GM12878 (cell line): ENCODE results near the gene ITGB8. TPM values are rescaled to one million over a fixed set of nuclear protein-coding genes. Genes with fewer than 3 reads are reported as not detected.

Experiments
- ATAC-seq: fragments of 200-7000 bp; cut with Tn5 transposase; 3 replicates; pipeline ENCODE4 v1.9.1; 2020; ENCODE audit warnings: mild to moderate bottlenecking, moderate library complexity
- BruUV-seq: library from RNA; stranded (reverse); fragments of 400-500 nt; replicated peaks from 2 replicates; lab custom pipeline; 2021; lab: Mats Ljungman, UMichigan
- CTCF ChIA-PET: fragments of 300-600 bp; sonication (Branson Sonifier 250); formaldehyde crosslinking; extraction: SDS; loops from one replicate; lab custom pipeline; 2021; ENCODE audit warnings: inconsistent platforms; lab: Yijun Ruan, JAX
- POLR2A ChIA-PET: fragments of 350-600 bp; formaldehyde crosslinking; extraction: SDS; loops from one replicate; lab custom pipeline; 2021; ENCODE audit warnings: inconsistent platforms; lab: Charles Lee
- RAD21 ChIA-PET: fragments of 300-600 bp; sonication (Branson Sonifier 250); formaldehyde crosslinking; loops from one replicate; lab custom pipeline; 2023; ENCODE audit warnings: antibody characterized with exemption; ENCODE audit not compliant: unreplicated experiment; lab: Charles Lee
- SMC1A ChIA-PET: fragments of 300-600 bp; sonication (Branson Sonifier 250); formaldehyde crosslinking; loops from one replicate; lab custom pipeline; 2023; ENCODE audit not compliant: unreplicated experiment, uncharacterized antibody; lab: Charles Lee
- DNase-seq: peaks from one replicate; pipeline ENCODE4 v3.0.0-alpha.2; 2011; ENCODE audit warnings: low read depth, low spot score
- FAIRE-seq: peaks from 3 replicates; lab custom pipeline; 2011; peaks lifted over from hg19 to GRCh38; lab: Jason Lieb, UNC
- H2AFZ ChIP-seq: 2 replicates; pipeline ENCODE4 v1.6.0; 2011; ENCODE audit warnings: low read depth, low read length, control low read depth; ENCODE audit not compliant: control insufficient read depth
- H3K27ac ChIP-seq: 2 replicates; pipeline ENCODE4 v1.5.1; 2011; ENCODE audit warnings: control low read depth; ENCODE audit not compliant: control insufficient read depth, insufficient read depth
- H3K27me3 ChIP-seq, 2 experiments: replicated peaks in 1 of 2; 2 replicates each; pipeline versions ENCODE4 v1.6.0 to v1.6.1; 2011; ENCODE audit warnings: low read length in 1 of 2; ENCODE audit not compliant: control insufficient read depth in 2 of 2, insufficient read depth in 2 of 2
- H3K36me3 ChIP-seq, 2 experiments: 2 replicates each; pipeline ENCODE4 v1.5.1; 2011; ENCODE audit warnings: low read length in 1 of 2; ENCODE audit not compliant: control insufficient read depth in 2 of 2, insufficient read depth in 2 of 2
- H3K4me1 ChIP-seq: 2 replicates; pipeline ENCODE4 v1.6.1; 2011; ENCODE audit warnings: mild to moderate bottlenecking, low read length, moderate library complexity, mixed read lengths; ENCODE audit not compliant: control insufficient read depth, insufficient read depth
- H3K4me2 ChIP-seq: 2 replicates; pipeline ENCODE4 v1.6.0; 2011; ENCODE audit warnings: control low read depth; ENCODE audit not compliant: control insufficient read depth, insufficient read depth
- H3K4me3 ChIP-seq: fragments of 200-600 bp; sonication (generic); 2 replicates; pipeline ENCODE4 v1.5.1; 2016
- H3K79me2 ChIP-seq: 2 replicates; pipeline ENCODE4 v1.6.0; 2011; ENCODE audit warnings: low read length; ENCODE audit not compliant: control insufficient read depth, insufficient read depth
- H3K9ac ChIP-seq: 2 replicates; pipeline ENCODE4 v1.8.0; 2011; ENCODE audit warnings: low read length, control low read depth, mixed read lengths; ENCODE audit not compliant: control insufficient read depth, insufficient read depth
- H3K9me3 ChIP-seq: replicated peaks from 3 replicates; pipeline ENCODE4 v1.5.1; 2011; ENCODE audit warnings: mild to moderate bottlenecking, low read length; ENCODE audit not compliant: control insufficient read depth, insufficient read depth
- H4K20me1 ChIP-seq: 2 replicates; pipeline ENCODE4 v1.6.0; 2011; ENCODE audit not compliant: control insufficient read depth, insufficient read depth
- ASH2L ChIP-seq: fragments of 300-600, 200-600 bp; sonication (generic); IDR thresholded peaks from 2 replicates; pipeline ENCODE4 v1.6.1; 2017; ENCODE audit warnings: low read depth, mild to moderate bottlenecking, borderline replicate concordance
- BMI1 ChIP-seq: fragments of 450-650 bp; IDR thresholded peaks from 2 replicates; pipeline ENCODE4 v1.6.1; 2016; ENCODE audit warnings: mild to moderate bottlenecking, moderate library complexity, borderline replicate concordance
- CBFB ChIP-seq: IDR thresholded peaks from 2 replicates; pipeline ENCODE4 v1.6.1; 2016; ENCODE audit warnings: antibody characterized with exemption, low read depth
- CBX3 ChIP-seq: fragments of 200-600 bp; sonication (generic); IDR thresholded peaks from 2 replicates; pipeline ENCODE4 v1.6.1; 2016; ENCODE audit warnings: low read depth, borderline replicate concordance
- CHD2 ChIP-seq: IDR thresholded peaks from 2 replicates; pipeline ENCODE4 v1.6.1; 2011; ENCODE audit warnings: low read depth, low read length, improper control_type of control experiment, borderline replicate concordance
- EED ChIP-seq: sonication (generic); IDR thresholded peaks from 2 replicates; pipeline ENCODE4 v1.6.1; 2016; ENCODE audit warnings: antibody characterized with exemption, low read depth
- HDAC2 ChIP-seq: fragments of 200-600 bp; sonication (generic); IDR thresholded peaks from 2 replicates; pipeline ENCODE4 v1.6.1; 2017
- IKZF1 ChIP-seq: fragments of 450-650 bp; conservative IDR thresholded peaks from 2 replicates; pipeline ENCODE4 v1.6.1; 2017; ENCODE audit warnings: antibody characterized with exemption, mild to moderate bottlenecking
- IKZF2 ChIP-seq, 2 experiments: fragments of 450-650 bp; IDR thresholded peaks; 2 replicates each; pipeline ENCODE4 v1.6.1; 2017; ENCODE audit warnings: mild to moderate bottlenecking in 2 of 2, moderate library complexity in 2 of 2
- JUNB ChIP-seq: IDR thresholded peaks from 2 replicates; pipeline ENCODE4 v1.6.1; 2016; ENCODE audit warnings: antibody characterized with exemption, mild to moderate bottlenecking
- KDM1A ChIP-seq: fragments of 200-600 bp; sonication (generic); IDR thresholded peaks from 2 replicates; pipeline ENCODE4 v1.6.1; 2016; ENCODE audit warnings: borderline replicate concordance
- KLF5 ChIP-seq: fragments of 450-650 bp; IDR thresholded peaks from 2 replicates; pipeline ENCODE4 v1.6.1; 2014; ENCODE audit warnings: mild to moderate bottlenecking; ENCODE audit not compliant: partially characterized antibody
- MTA2 ChIP-seq: fragments of 450-650 bp; IDR thresholded peaks from 2 replicates; pipeline ENCODE4 v1.6.1; 2016; ENCODE audit warnings: low read depth, mild to moderate bottlenecking, moderate library complexity
- PAX8 ChIP-seq: fragments of 450-650 bp; IDR thresholded peaks from 2 replicates; pipeline ENCODE4 v1.6.1; 2017; ENCODE audit warnings: mild to moderate bottlenecking, moderate library complexity
- RB1 ChIP-seq: fragments of 450-650 bp; formaldehyde crosslinking; IDR thresholded peaks from 2 replicates; pipeline ENCODE4 v1.6.1; 2017; ENCODE audit warnings: mild to moderate bottlenecking, borderline replicate concordance
- RELB ChIP-seq: fragments of 450-650 bp; IDR thresholded peaks from 2 replicates; pipeline ENCODE4 v1.6.1; 2017; ENCODE audit warnings: low read depth, mild to moderate bottlenecking, moderate library complexity
- RUNX3 ChIP-seq: IDR thresholded peaks from 2 replicates; pipeline ENCODE4 v1.6.1; 2012; ENCODE audit warnings: low read length, inconsistent platforms
- YY1 ChIP-seq: IDR thresholded peaks from 2 replicates; pipeline ENCODE4 v1.6.1; 2011; ENCODE audit warnings: low read depth, mild to moderate bottlenecking, low read length
- ZNF207 ChIP-seq: fragments of 450-650 bp; IDR thresholded peaks from 2 replicates; pipeline ENCODE4 v1.6.1; 2014; ENCODE audit warnings: antibody characterized with exemption, mild to moderate bottlenecking, borderline replicate concordance
- ZNF592 ChIP-seq: fragments of 450-650 bp; IDR thresholded peaks from 2 replicates; pipeline ENCODE4 v1.6.1; 2017; ENCODE audit warnings: mild to moderate bottlenecking, moderate library complexity
- in situ Hi-C: fragments of 300-500 bp; cut with MboI; formaldehyde crosslinking; loops from 9 replicates; pipeline ENCODE4 v1.14.3; 2018; ENCODE audit warnings: mixed read lengths
- intact Hi-C: fragments of 100-400 bp; cut with micrococcal nuclease; formaldehyde crosslinking; loops from one replicate; pipeline ENCODE4 v1.14.2; 2022; ENCODE audit not compliant: unreplicated experiment
- polyA plus RNA-seq, 11 experiments: library from polyadenylated mRNA; depleted of rRNA in 4 of 11; unstranded in 6 of 11; stranded (reverse) in 5 of 11; fragments of >200 nt; fragmentation: Nextera tagmentation in 4 of 11; fragmentation: Illumina TruSeq in 1 of 11; extraction: Ambion mirVana in 4 of 11; extraction: Trizol in 1 of 11; gene quantifications; 1 replicate in 1 of 11; 2 replicates in 10 of 11; pipeline versions ENCODE4 v1.2.1 to v1.2.3, GENCODE V29; 2011 to 2016; ENCODE audit warnings: inconsistent platforms in 2 of 11, missing spikeins in 2 of 11, low read depth in 1 of 11
- total RNA-seq, 4 experiments: library from RNA; depleted of rRNA in 3 of 4; stranded (reverse); fragments of >200 nt in 3 of 4; fragmentation: Illumina TruSeq in 1 of 4; extraction: Trizol in 1 of 4; gene quantifications; 2 replicates each; pipeline versions ENCODE4 v1.2.1 to v1.2.3, GENCODE V29; 2013 to 2021

ITGB8 gene
- total and polyA plus RNA-seq, 10 of the 15 experiments (the other 5 are each of a cell fraction or from before 2014, with no cell fraction given) = 0.37 to 26.2 (median 1.5) TPM

- Histone ChIP-seq H2AFZ (no peak overlapping the region; the same call in 1 of the 2 replicates), H3K4me2 (peak overlapping the region; percentile 69; the same call in 1 of the 2 replicates), H3K9ac (no peak overlapping the region), H3K4me1 (peaks cover 11% of the 10 kb centered on the region; the same call in 1 of the 2 replicates), H3K36me3 (no peaks in the 10 kb centered on the region), H3K79me2 (no peaks in the 10 kb centered on the region), H3K4me3 (no peak overlapping the region), H3K27ac (peak overlapping the region; percentile 60), H3K27me3 (no peaks in the 10 kb centered on the region), H4K20me1 (no peaks in the 10 kb centered on the region), H3K9me3 (no peaks in the 10 kb centered on the region; the same call in 2 of the 3 replicates)
- ATAC-seq = peak; percentile 54
- in situ Hi-C loops = loop anchor here (5.0 kb wide), 2 partner anchors 42 to 67 kb away; partner anchors contain the start of gene MACC1
- SMC1A ChIA-PET = interaction anchor here (0.6 to 8.6 kb wide), 15 partner anchors 9 to 95 kb away, joined by 3 to 148 read pairs (median 4); partner anchors contain the start of gene ITGB8
- CTCF ChIA-PET = interaction anchor here (1.0 kb wide), 2 partner anchors 15 to 66 kb away, joined by 3 to 6 read pairs; no protein-coding TSS in a partner anchor
- BruUV-seq = TSS peak; percentile 19
- POLR2A ChIA-PET = interaction anchor here (0.9 to 1.4 kb wide), 3 partner anchors 15 to 64 kb away, joined by 5 read pairs; no protein-coding TSS in a partner anchor
- no peak for DNase-seq
- intact Hi-C loops = loop anchor here (1.0 kb wide), 4 partner anchors 14 to 64 kb away; partner anchors contain the start of gene ITGB8
- RAD21 ChIA-PET = interaction anchor here (1.2 to 8.1 kb wide), 5 partner anchors 16 to 86 kb away, joined by 3 to 89 read pairs (median 9); no protein-coding TSS in a partner anchor
- peak; percentile 27 for FAIRE-seq
- TF ChIP-seq EED (peak; percentile 87), CBFB (no peak), RUNX3 (peak; percentile 34; the same call in 1 of the 2 replicates), BMI1 (peak; percentile 33; the same call in 1 of the 2 replicates), RELB (peak; percentile 61; the same call in 1 of the 2 replicates), CHD2 (no peak), KDM1A (no peak), IKZF2 (IDR thresholded peaks at IDR 0.05) (peak; percentile 77; a peak in 3 of 4 replicates), ZNF207 (no peak), ZNF592 (0 out of 2 replicates have a peak, but pooled peaks have one; percentile 69), ASH2L (no peak), PAX8 (0 out of 2 replicates have a peak, but pooled peaks have one; percentile 19), HDAC2 (no peak), IKZF1 (peak; percentile 89), JUNB (peak; percentile 67), CBX3 (no peak), MTA2 (no peak), YY1 (0 out of 2 replicates have a peak, but pooled peaks have one; percentile 18), KLF5 (no peak), RB1 (no peak)
Observed at GRCh38 chr7:20284771-20285143, 45.9 kb upstream of the ITGB8 start.
